ENCODE measurements around the gene MATN4.

DNA sequence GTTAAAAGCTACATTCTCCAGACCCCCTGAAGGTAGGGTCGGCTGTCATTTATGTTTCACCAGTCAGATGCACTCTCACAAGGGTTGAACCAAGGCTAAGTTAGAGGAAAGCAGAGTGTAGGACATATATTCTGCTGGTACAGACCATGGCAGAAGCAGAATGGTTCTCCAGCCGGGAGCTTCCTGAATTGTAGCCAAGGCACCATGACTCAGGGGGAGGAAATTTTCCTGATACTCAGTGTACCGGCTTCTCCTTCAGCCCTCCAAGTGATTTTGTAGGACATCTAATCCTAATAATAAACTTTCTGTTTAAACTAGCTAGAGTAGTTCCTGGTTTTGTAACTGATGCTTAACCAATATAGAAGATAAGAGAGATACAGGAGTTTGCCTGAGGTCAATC lies 39.6 kb downstream of the MATN4 start:
- TF ChIP-seq, protein P1, sequence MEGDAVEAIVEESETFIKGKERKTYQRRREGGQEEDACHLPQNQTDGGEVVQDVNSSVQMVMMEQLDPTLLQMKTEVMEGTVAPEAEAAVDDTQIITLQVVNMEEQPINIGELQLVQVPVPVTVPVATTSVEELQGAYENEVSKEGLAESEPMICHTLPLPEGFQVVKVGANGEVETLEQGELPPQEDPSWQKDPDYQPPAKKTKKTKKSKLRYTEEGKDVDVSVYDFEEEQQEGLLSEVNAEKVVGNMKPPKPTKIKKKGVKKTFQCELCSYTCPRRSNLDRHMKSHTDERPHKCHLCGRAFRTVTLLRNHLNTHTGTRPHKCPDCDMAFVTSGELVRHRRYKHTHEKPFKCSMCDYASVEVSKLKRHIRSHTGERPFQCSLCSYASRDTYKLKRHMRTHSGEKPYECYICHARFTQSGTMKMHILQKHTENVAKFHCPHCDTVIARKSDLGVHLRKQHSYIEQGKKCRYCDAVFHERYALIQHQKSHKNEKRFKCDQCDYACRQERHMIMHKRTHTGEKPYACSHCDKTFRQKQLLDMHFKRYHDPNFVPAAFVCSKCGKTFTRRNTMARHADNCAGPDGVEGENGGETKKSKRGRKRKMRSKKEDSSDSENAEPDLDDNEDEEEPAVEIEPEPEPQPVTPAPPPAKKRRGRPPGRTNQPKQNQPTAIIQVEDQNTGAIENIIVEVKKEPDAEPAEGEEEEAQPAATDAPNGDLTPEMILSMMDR (IDR thresholded peaks at IDR 0.05; ENCODE audit: borderline replicate concordance, extremely low read depth, low read length, poor library complexity, severe bottlenecking): no peak
- no peak for TF ChIP-seq EZH2 (IDR thresholded peaks at IDR 0.05; ENCODE audit: borderline replicate concordance, low read depth, low read length, severe bottlenecking)
